Retinal pigment epithelial cell (primary cell): Measurements from ENCODE around the gene CCNF.

Experiments
- DNase-seq: peaks from one replicate; pipeline ENCODE4 v3.0.0-alpha.2; 2010; ENCODE audit warnings: low read depth
- H3K4me3 ChIP-seq: 2 replicates; pipeline ENCODE4 v1.5.1; 2011; ENCODE audit warnings: mild to moderate bottlenecking, low read length, control low read depth, moderate library complexity
- TF ChIP-seq, protein P1 (sequence below): conservative IDR thresholded peaks from 2 replicates; pipeline ENCODE4 v1.5.1; 2011; ENCODE audit warnings: low read depth, low read length, control low read depth, inconsistent platforms

CCNF gene

DNA sequence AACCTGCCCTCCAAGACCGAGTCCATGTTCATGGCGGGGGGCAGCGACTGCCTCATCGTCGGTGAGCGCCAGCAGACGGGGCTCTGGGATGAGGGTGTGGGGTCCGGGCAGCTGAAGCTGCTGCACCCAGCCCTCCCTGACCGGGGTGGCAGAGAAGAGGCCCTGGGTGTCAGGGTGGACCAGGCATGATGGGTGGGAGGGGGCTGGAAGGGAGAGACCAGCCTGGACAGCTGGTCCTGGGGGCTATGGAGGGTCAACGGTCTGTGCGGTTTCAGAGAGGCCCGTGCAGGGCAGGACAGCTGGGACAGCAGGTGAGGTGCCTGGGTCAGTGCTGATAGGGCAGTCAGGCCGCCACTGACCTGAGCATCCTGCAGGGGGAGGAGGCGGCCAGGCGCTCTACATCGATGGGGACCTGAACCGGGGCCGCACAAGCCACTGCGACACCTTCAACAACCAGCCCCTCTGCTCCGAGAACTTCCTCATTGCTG is 71.2 kb downstream of the CCNF start:
- TF ChIP-seq, protein P1, sequence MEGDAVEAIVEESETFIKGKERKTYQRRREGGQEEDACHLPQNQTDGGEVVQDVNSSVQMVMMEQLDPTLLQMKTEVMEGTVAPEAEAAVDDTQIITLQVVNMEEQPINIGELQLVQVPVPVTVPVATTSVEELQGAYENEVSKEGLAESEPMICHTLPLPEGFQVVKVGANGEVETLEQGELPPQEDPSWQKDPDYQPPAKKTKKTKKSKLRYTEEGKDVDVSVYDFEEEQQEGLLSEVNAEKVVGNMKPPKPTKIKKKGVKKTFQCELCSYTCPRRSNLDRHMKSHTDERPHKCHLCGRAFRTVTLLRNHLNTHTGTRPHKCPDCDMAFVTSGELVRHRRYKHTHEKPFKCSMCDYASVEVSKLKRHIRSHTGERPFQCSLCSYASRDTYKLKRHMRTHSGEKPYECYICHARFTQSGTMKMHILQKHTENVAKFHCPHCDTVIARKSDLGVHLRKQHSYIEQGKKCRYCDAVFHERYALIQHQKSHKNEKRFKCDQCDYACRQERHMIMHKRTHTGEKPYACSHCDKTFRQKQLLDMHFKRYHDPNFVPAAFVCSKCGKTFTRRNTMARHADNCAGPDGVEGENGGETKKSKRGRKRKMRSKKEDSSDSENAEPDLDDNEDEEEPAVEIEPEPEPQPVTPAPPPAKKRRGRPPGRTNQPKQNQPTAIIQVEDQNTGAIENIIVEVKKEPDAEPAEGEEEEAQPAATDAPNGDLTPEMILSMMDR = no peak
- no peak overlapping the region for H3K4me3 ChIP-seq
- no peak for DNase-seq

DNA sequence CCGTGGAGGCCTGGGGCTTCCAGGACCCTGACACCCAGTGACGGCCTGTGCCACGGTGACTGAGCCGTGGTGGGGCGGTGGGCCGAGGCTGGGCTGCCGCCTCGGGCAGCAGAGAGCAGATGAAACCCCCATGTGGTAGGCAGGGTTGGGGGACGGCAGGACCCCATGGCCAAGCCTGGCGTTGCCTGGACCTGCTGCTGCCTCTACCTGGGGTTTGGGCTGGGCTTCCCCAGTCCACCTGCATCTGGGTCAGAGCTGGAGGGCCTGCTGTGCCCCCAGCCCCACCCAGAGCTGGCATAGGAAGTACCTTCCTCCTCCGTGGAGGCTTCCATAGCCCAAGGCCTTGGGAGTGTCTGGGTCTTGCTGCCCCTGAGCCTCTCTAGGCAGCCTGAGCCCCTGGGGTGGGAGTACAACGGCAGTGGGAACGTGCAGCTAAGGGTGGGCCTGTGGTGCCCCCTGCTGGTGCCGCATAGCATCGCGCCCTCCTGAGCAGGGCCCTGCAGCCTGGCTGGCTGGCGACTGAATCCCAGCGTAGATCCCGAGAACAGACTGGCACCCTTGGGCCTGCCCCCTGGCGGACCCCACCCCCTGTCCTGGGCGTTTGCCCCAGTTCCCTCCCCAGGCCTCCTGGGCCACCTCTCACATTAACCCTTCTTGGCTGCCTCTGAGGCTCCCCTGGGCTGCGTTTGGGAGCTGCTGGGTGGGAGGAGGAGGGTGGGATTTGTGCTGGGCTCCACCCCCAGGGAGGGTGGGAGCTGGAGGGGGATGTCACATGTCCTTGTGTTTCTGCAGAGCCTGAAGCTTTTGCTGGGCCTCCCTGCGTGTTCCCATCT is 71.9 kb downstream of the CCNF start:
- peak; percentile 59 for DNase-seq
- H3K4me3 ChIP-seq = peak overlapping the region; percentile 38
- TF ChIP-seq, protein P1 = peak; percentile 97

DNA sequence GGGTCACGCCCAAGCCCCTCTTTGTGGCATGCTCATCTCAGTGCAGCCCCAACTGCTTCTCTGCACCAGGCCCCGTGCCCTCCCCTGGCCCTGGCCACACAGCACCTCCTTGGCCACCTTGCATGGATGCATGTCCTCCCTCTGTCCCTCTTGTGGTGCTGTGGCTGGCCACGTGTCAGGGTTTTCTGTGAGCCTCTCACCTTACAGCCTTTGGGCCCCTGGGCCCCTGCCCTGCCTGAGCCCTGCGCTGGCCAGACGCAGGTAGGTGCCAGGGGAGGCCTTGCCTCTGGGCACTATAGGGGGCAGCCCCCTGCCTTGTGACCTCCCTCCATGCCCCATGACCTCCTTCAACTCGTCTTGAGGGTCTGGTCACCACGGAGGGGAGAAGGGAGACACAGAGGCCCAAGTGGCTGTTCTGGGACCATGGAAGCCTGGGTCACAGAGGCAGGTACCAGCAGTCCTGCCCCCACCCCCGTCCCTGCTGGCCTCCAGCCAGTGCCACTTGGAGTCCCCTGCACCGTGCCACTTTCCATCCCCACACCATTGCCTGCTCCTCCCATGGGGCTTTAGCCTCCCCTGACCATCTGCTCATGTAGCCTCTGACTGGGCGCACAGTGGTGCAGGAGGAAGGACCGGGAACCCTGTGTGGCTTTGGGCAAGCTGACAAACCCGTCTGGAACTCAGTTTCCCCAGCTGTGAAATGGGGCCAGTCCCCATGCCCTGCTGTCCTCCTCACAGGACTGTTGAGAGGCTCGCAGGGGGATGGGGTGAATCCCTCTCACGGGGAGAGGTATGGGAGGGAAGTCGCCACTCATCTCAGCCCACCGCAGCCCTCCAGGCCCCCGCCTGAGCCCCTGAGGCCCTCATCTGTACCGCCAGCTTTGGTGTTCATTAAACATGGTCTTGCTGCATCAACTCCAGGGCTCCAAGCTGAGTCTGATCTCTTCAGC is 73.0 kb downstream of the CCNF start:
- DNase-seq = no peak
- TF ChIP-seq, protein P1 = no peak
- H3K4me3 ChIP-seq = no peak overlapping the region

DNA sequence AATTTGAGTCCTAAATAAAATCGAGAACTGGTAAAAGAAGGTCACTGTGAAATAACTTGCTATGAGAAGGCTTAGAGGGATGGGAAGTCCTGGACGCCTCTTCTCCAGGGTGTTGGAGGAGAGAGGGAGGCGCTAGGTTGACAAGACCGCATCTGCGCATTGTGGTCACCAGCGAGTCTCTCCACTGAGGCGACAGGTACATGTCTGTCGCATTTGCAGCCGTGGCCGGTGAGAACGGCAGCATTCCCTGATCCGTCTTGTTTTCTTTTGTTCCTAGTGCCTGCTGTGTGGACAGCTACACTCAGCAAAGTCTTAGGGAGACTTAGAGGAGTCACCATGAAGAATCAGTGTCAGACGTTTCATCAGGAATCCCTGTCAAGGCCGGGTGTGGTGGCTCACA is 76.4 kb downstream of the CCNF start:
- no peak overlapping the region for H3K4me3 ChIP-seq
- no peak for DNase-seq
- TF ChIP-seq, protein P1 = no peak

DNA sequence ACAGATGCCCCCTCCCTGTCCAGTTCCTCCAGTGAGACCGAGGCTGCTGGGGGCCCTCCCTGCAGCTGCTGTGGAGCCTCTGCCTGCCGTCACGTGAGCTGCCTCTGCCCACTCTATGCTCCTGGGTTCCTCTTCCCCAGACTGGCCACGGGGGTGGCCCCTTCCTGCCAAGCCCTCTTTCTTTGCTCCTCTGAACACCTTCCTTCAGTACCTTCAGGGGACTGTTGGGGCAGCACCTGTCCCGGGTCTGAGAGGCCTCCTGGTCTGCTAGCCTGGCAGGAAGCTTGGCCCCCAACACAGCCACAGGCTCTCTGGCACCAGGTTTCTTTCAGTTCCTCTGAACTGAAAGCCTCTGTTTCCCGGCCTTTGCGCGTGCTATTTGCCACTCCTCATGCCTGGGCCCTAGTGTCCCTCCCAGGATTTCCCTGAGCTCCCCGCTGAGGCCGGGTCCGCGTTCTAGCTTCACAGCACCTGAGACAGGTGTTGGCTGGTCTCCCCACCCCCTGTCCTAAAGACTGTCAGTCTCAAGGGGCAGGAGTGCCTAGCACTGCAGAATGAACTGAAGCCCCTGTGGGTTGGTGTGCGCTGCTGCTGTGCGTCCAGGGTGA is 77.9 kb downstream of the CCNF start:
- no peak overlapping the region for H3K4me3 ChIP-seq
- DNase-seq = no peak
- TF ChIP-seq, protein P1 = no peak

DNA sequence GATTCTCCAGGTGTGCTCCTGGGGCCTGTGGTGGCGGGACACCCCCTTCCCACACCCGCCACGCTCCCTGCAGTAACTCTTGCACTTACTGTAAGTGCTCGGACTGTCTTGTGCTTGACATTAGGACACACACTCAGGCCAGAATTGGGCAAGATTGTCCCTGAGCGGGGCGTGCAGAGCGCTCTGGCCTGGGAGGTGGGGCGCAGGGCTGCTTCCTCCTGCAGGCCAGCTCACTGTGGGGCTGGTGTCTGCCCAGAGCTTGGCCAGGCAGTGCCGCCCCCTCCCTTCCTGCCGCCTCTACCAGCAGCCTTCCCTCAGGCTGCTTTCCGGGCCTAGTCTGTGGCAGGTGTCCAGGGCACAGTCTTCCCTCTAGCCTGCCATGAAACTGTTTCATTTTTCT is 78.4 kb downstream of the CCNF start:
- no peak overlapping the region for H3K4me3 ChIP-seq
- TF ChIP-seq, protein P1 = no peak
- no peak for DNase-seq
